Mesenchymal stem cell (in vitro differentiated cells and primary cell): ENCODE measurements around the gene ASMTL.

Source experiments
- DNase-seq: peaks from one replicate; pipeline ENCODE4 v3.0.0-alpha.2; 2013
- H2AFZ ChIP-seq: one replicate; pipeline ENCODE4 v1.6.1; 2013; ENCODE audit warnings: low read depth, mild to moderate bottlenecking, control low read depth, inconsistent platforms, low read length, moderate library complexity
- H2AK5ac ChIP-seq: 2 replicates; pipeline ENCODE4 v1.6.1; 2013; ENCODE audit warnings: low read length, moderate library complexity, mild to moderate bottlenecking, inconsistent platforms; ENCODE audit not compliant: severe bottlenecking
- H2BK120ac ChIP-seq: one replicate; pipeline ENCODE4 v1.6.1; 2013; ENCODE audit warnings: low read depth, mild to moderate bottlenecking, inconsistent platforms, low read length, moderate library complexity
- H2BK12ac ChIP-seq, 2 experiments: one replicate each; pipeline ENCODE4 v1.6.1; 2013; ENCODE audit warnings: inconsistent platforms in 2 of 2, low read length in 2 of 2, mild to moderate bottlenecking in 2 of 2, moderate library complexity in 2 of 2, control low read depth in 1 of 2
- H2BK15ac ChIP-seq: one replicate; pipeline ENCODE4 v1.6.1; 2013; ENCODE audit warnings: mild to moderate bottlenecking, low read depth, inconsistent platforms; ENCODE audit not compliant: poor library complexity, severe bottlenecking
- H2BK5ac ChIP-seq: 2 replicates; pipeline ENCODE4 v1.6.1; 2013; ENCODE audit warnings: low read depth, mild to moderate bottlenecking, low read length, control low read depth, inconsistent platforms; ENCODE audit not compliant: poor library complexity, severe bottlenecking
- H3K14ac ChIP-seq, 2 experiments: one replicate each; pipeline ENCODE4 v1.6.1; 2013; ENCODE audit warnings: inconsistent platforms in 2 of 2, low read length in 2 of 2, control low read depth in 1 of 2, mild to moderate bottlenecking in 1 of 2, moderate library complexity in 1 of 2
- H3K18ac ChIP-seq, 2 experiments: one replicate each; pipeline ENCODE4 v1.6.1; 2013; ENCODE audit warnings: inconsistent platforms in 2 of 2, low read length in 2 of 2, control low read depth in 1 of 2, low read depth in 1 of 2, mild to moderate bottlenecking in 1 of 2
- H3K23ac ChIP-seq, 2 experiments: one replicate each; pipeline ENCODE4 v1.6.1; 2013; ENCODE audit warnings: inconsistent platforms in 2 of 2, low read length in 2 of 2, mild to moderate bottlenecking in 2 of 2, moderate library complexity in 2 of 2, control low read depth in 1 of 2
- H3K27ac ChIP-seq: 2 replicates; pipeline ENCODE4 v1.5.1; 2013; ENCODE audit warnings: mild to moderate bottlenecking, moderate library complexity, low read length, control low read depth, inconsistent platforms; ENCODE audit not compliant: poor library complexity, severe bottlenecking
- H3K27me3 ChIP-seq, 2 experiments: 2 replicates each; pipeline versions ENCODE4 v1.6.1 to v1.7.0; 2013; ENCODE audit warnings: low read length in 2 of 2, mild to moderate bottlenecking in 2 of 2, moderate library complexity in 2 of 2, control low read depth in 1 of 2, inconsistent platforms in 1 of 2; ENCODE audit not compliant: control insufficient read depth in 1 of 2, insufficient read depth in 1 of 2
- H3K36me3 ChIP-seq, 2 experiments: 2 replicates each; pipeline versions ENCODE4 v1.6.1 to v1.7.0; 2013; ENCODE audit warnings: low read length in 2 of 2, control low read depth in 1 of 2, inconsistent platforms in 1 of 2, low read depth in 1 of 2, mild to moderate bottlenecking in 1 of 2; ENCODE audit not compliant: insufficient read depth in 2 of 2, control insufficient read depth in 1 of 2
- H3K4ac ChIP-seq, 2 experiments: one replicate each; pipeline ENCODE4 v1.6.1; 2013; ENCODE audit warnings: inconsistent platforms in 2 of 2, low read length in 2 of 2, mild to moderate bottlenecking in 2 of 2, moderate library complexity in 2 of 2, control low read depth in 1 of 2, low read depth in 1 of 2
- H3K4me1 ChIP-seq: 2 replicates; pipeline ENCODE4 v1.6.1; 2013; ENCODE audit warnings: low read depth, low read length, control low read depth; ENCODE audit not compliant: control insufficient read depth, insufficient read depth
- H3K4me2 ChIP-seq: 2 replicates; pipeline ENCODE4 v1.6.1; 2013; ENCODE audit warnings: low read length, mild to moderate bottlenecking, inconsistent platforms; ENCODE audit not compliant: poor library complexity, severe bottlenecking
- H3K4me3 ChIP-seq, 2 experiments: 2 replicates each; pipeline versions ENCODE4 v1.5.1 to v1.7.0; 2013; ENCODE audit warnings: low read length in 2 of 2, mild to moderate bottlenecking in 2 of 2, control low read depth in 1 of 2, low read depth in 1 of 2; ENCODE audit not compliant: insufficient read depth in 1 of 2
- H3K79me1 ChIP-seq: replicated peaks from 2 replicates; pipeline ENCODE4 v1.6.1; 2013; ENCODE audit warnings: mild to moderate bottlenecking, control low read depth, low read length, inconsistent platforms; ENCODE audit not compliant: poor library complexity, severe bottlenecking
- H3K9ac ChIP-seq: 2 replicates; pipeline ENCODE4 v1.7.0; 2013; ENCODE audit warnings: mild to moderate bottlenecking, low read length, moderate library complexity
- H3K9me3 ChIP-seq: 2 replicates; pipeline ENCODE4 v1.7.0; 2013; ENCODE audit warnings: mild to moderate bottlenecking, low read length; ENCODE audit not compliant: control insufficient read depth
- H4K8ac ChIP-seq: one replicate; pipeline ENCODE4 v1.6.1; 2013; ENCODE audit warnings: inconsistent platforms, mild to moderate bottlenecking, low read length, moderate library complexity
- H4K91ac ChIP-seq: one replicate; pipeline ENCODE4 v1.6.1; 2013; ENCODE audit warnings: mild to moderate bottlenecking, low read length, inconsistent platforms
- WGBS: methylation state at CpG from one replicate; pipeline ENCODE4 v1.1.7; 2013; ENCODE audit warnings: mixed read lengths; 5-methylcytosine and 5-hydroxymethylcytosine counted together

ASMTL gene

DNA sequence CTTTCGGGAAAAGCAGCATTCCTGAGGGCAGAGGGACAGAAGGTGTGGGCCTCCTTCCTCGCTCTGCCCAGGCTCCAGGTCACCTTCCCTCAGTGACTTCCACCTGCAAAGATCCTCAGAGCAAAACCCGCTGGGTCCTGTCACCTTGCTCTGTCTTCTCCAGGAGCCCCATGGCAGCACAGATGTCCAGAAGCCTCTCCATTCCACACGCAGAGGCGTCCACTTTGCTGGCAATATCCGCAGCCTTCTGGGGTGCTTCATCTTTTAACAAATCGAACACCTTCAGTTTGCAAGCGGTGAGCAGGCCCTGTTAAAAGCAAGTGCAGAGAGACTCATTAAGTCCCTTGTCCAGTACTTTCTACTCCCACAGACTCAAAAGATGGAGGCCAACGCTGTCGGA, 27.3 kb downstream of the ASMTL start:
- Histone ChIP-seq H3K23ac (no peak overlapping the region), H2AFZ (no peak overlapping the region), H3K27me3 (no peaks in the 10 kb centered on the region), H2BK5ac (no peak overlapping the region), H3K4me3 (no peak overlapping the region), H3K9me3 (peaks cover 23% of the 10 kb centered on the region), H3K27ac (no peak overlapping the region), H2BK12ac (no peak overlapping the region), H3K36me3 (peaks cover 55 to 70% of the 10 kb centered on the region in 2 experiments), H3K9ac (no peak overlapping the region), H2BK120ac (no peak overlapping the region), H4K91ac (no peak overlapping the region), H3K4me2 (no peak overlapping the region), H3K4me1 (no peaks in the 10 kb centered on the region), H2AK5ac (no peak overlapping the region), H3K79me1 (no peaks in the 10 kb centered on the region), H3K18ac (no peak overlapping the region), H2BK15ac (no peak overlapping the region), H4K8ac (no peak overlapping the region), H3K14ac (no peak overlapping the region), H3K4ac (no peak overlapping the region)
- WGBS, result 98% methylated on average over 10 of the region's 10 CpGs
- no peak for DNase-seq

DNA sequence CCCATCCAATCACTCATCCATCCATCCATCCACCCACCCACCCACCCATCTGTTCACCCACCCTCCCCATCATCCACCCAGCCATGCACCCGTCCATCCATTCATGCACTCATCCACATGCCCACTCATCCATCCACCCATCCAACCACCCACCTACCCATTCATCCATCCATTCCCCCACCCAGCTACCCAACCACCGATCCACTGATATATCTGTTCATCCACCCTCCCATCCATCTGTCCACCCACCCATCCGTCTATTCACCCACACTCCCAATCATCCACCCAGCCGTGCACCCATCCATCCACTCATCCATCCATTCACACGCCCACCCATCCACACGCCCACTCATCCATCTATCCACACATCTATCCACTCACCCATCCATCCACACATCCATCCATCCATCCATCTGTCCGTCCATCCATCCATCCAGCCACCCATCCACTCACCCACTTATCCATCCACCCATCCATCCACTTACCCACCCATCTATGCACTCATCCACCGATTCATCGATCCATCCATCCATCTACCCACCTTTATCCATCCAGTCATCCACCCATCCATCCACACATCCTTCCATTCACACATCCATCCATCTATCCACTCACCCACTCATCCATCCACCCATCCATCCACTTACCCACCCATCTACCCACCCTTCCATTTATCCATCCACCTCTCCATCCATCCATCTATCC, 28.4 kb downstream of the ASMTL start:
- Histone ChIP-seq H4K91ac (no peak overlapping the region), H3K9ac (no peak overlapping the region), H2BK5ac (no peak overlapping the region), H3K27me3 (no peaks in the 10 kb centered on the region), H3K4me1 (no peaks in the 10 kb centered on the region), H2AK5ac (no peak overlapping the region), H3K27ac (no peak overlapping the region), H3K36me3 (peaks cover 55 to 69% of the 10 kb centered on the region in 2 experiments), H4K8ac (no peak overlapping the region), H3K4me2 (no peak overlapping the region), H3K4me3 (no peak overlapping the region), H3K14ac (no peak overlapping the region), H3K18ac (no peak overlapping the region), H2BK120ac (no peak overlapping the region), H3K9me3 (peaks cover 23% of the 10 kb centered on the region), H3K23ac (no peak overlapping the region), H3K4ac (no peak overlapping the region), H2BK15ac (no peak overlapping the region), H2AFZ (no peak overlapping the region), H2BK12ac (no peak overlapping the region), H3K79me1 (no peaks in the 10 kb centered on the region)
- WGBS, result 96% methylated on average over 9 of the region's 9 CpGs
- no peak for DNase-seq

DNA sequence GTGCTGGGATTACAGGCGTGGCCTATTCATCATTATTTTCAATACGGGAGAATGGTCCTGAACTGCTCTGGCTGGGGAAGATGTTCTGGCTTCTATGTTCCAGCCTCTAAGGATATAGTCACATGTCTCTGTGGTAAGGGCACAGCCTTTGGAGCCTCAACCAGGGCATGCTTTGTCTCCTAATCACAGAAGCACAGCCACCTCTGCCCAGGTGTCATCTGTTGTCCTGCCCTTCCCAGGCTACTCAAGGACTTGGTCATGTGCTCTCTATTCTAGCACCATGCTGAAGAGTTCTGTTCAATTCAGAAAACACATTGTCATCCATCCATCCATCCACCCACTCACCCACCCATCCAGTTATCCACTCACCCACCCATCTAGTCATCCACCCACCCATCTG, 29.5 kb downstream of the ASMTL start:
- H2AFZ ChIP-seq, result no peak overlapping the region
- 84% methylated on average over 2 of the region's 2 CpGs for WGBS
- no peak overlapping the region for H4K8ac ChIP-seq
- H3K9me3 ChIP-seq, result peaks cover 23% of the 10 kb centered on the region
- no peaks in the 10 kb centered on the region for H3K27me3 ChIP-seq
- no peak overlapping the region for H3K18ac ChIP-seq
- no peak overlapping the region for H2BK120ac ChIP-seq
- H3K4me2 ChIP-seq, result no peak overlapping the region
- no peak overlapping the region for H3K4me3 ChIP-seq
- no peak overlapping the region for H3K4ac ChIP-seq
- H3K23ac ChIP-seq, result no peak overlapping the region
- H2BK5ac ChIP-seq, result no peak overlapping the region
- H3K36me3 ChIP-seq, result peaks cover 65 to 80% of the 10 kb centered on the region in 2 experiments
- no peak overlapping the region for H3K9ac ChIP-seq
- no peak overlapping the region for H3K14ac ChIP-seq
- H3K4me1 ChIP-seq, result no peaks in the 10 kb centered on the region
- H3K27ac ChIP-seq, result no peak overlapping the region
- no peak for DNase-seq
- no peaks in the 10 kb centered on the region for H3K79me1 ChIP-seq
- H2BK15ac ChIP-seq, result no peak overlapping the region
- no peak overlapping the region for H4K91ac ChIP-seq
- no peak overlapping the region for H2BK12ac ChIP-seq
- no peak overlapping the region for H2AK5ac ChIP-seq

GRCh38 chrX:1422135-1422465, 30.6 kb downstream of the ASMTL start:
- Histone ChIP-seq H2BK12ac (no peak overlapping the region), H2BK120ac (no peak overlapping the region), H3K9ac (no peak overlapping the region), H3K4ac (no peak overlapping the region), H3K18ac (no peak overlapping the region), H3K27me3 (no peaks in the 10 kb centered on the region), H3K79me1 (no peaks in the 10 kb centered on the region), H2AFZ (no peak overlapping the region), H4K8ac (no peak overlapping the region), H3K4me1 (no peaks in the 10 kb centered on the region), H2BK5ac (no peak overlapping the region), H3K14ac (no peak overlapping the region), H3K27ac (no peak overlapping the region), H3K4me3 (no peak overlapping the region), H3K36me3 (peaks cover 67 to 83% of the 10 kb centered on the region in 2 experiments), H3K23ac (no peak overlapping the region), H3K9me3 (peaks cover 23% of the 10 kb centered on the region), H2BK15ac (no peak overlapping the region), H3K4me2 (no peak overlapping the region), H4K91ac (no peak overlapping the region), H2AK5ac (no peak overlapping the region)
- no peak for DNase-seq
- 98% methylated on average over 4 of the region's 4 CpGs for WGBS
